ENCODE results near the gene C1QA. TPM values are rescaled to one million over a fixed set of nuclear protein-coding genes. Genes with fewer than 3 reads are reported as not detected.

Gene C1QA
- total RNA-seq, 2 donors from 2014 or later, result 38.5 to 72.4 TPM

DNA sequence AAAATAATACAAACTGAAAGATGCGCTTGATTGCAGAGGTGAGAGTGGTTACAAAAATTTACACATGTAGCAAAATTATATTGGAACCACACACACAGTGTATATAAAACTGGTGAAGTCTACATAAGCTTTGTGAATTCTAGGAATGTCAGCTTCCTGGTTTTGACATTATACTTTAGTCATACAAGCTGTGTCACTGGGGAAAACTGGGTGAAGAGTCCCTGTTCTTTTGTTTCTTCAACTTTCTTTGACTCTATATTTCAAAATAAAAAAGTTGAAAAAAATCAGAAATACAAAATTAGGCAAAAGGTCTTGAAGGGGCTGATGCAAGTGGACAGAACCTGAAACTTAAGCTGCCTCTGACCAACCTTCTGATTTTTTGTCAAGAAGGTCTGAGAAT, 10.0 kb downstream of the C1QA start:
- H3K4me3 ChIP-seq, result no peak overlapping the region
- intact Hi-C loops (cut with DNase I), result loop anchor here (10.0 kb wide), 1 partner anchor 512 kb away; no protein-coding TSS in a partner anchor
- no peaks in the 10 kb centered on the region for H3K36me3 ChIP-seq
- DNase-seq, result no peak
- no peak overlapping the region for H3K27ac ChIP-seq
- H3K9me3 ChIP-seq, result no peaks in the 10 kb centered on the region
- no peaks in the 10 kb centered on the region for H3K27me3 ChIP-seq
- H3K9ac ChIP-seq (ENCODE audit: low read depth in 2 of 2, low read length in 2 of 2), result no peak overlapping the region
- TF ChIP-seq, protein P1, sequence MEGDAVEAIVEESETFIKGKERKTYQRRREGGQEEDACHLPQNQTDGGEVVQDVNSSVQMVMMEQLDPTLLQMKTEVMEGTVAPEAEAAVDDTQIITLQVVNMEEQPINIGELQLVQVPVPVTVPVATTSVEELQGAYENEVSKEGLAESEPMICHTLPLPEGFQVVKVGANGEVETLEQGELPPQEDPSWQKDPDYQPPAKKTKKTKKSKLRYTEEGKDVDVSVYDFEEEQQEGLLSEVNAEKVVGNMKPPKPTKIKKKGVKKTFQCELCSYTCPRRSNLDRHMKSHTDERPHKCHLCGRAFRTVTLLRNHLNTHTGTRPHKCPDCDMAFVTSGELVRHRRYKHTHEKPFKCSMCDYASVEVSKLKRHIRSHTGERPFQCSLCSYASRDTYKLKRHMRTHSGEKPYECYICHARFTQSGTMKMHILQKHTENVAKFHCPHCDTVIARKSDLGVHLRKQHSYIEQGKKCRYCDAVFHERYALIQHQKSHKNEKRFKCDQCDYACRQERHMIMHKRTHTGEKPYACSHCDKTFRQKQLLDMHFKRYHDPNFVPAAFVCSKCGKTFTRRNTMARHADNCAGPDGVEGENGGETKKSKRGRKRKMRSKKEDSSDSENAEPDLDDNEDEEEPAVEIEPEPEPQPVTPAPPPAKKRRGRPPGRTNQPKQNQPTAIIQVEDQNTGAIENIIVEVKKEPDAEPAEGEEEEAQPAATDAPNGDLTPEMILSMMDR (IDR thresholded peaks at IDR 0.05), result no peak
- no peaks in the 10 kb centered on the region for H3K4me1 ChIP-seq

DNA sequence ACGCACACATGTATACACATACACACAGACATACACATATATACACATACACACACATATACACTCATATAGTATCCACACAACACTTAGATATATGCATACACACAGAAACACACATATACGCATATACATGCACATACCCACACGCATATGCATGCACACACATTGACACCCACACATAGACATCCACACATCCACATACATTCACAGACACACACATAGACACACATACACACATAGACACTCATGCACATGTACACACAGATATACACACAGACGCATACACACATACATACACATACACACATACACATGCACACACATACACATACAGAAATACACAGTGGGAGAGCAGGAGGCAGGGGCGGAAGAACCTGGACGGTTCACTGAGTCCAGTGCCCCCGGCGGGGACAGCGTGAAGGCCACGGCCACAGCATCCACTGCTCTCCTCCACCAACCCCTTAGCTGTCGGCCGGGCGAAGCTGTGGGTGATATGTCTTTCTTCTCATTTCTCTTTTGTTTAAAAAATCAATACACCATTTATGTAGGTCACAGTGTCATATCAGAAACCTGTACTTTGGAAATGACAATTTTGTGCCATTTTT, 13.8 kb downstream of the C1QA start:
- H3K9me3 ChIP-seq, result no peaks in the 10 kb centered on the region
- intact Hi-C loops (cut with DNase I), result no loop called here
- no peak overlapping the region for H3K9ac ChIP-seq (ENCODE audit: low read depth in 2 of 2, low read length in 2 of 2)
- no peak overlapping the region for H3K4me3 ChIP-seq
- no peak for DNase-seq
- H3K36me3 ChIP-seq, result no peaks in the 10 kb centered on the region
- no peaks in the 10 kb centered on the region for H3K27me3 ChIP-seq
- no peak overlapping the region for H3K27ac ChIP-seq
- TF ChIP-seq, protein P1 (IDR thresholded peaks at IDR 0.05), result no peak
- H3K4me1 ChIP-seq, result no peaks in the 10 kb centered on the region

DNA sequence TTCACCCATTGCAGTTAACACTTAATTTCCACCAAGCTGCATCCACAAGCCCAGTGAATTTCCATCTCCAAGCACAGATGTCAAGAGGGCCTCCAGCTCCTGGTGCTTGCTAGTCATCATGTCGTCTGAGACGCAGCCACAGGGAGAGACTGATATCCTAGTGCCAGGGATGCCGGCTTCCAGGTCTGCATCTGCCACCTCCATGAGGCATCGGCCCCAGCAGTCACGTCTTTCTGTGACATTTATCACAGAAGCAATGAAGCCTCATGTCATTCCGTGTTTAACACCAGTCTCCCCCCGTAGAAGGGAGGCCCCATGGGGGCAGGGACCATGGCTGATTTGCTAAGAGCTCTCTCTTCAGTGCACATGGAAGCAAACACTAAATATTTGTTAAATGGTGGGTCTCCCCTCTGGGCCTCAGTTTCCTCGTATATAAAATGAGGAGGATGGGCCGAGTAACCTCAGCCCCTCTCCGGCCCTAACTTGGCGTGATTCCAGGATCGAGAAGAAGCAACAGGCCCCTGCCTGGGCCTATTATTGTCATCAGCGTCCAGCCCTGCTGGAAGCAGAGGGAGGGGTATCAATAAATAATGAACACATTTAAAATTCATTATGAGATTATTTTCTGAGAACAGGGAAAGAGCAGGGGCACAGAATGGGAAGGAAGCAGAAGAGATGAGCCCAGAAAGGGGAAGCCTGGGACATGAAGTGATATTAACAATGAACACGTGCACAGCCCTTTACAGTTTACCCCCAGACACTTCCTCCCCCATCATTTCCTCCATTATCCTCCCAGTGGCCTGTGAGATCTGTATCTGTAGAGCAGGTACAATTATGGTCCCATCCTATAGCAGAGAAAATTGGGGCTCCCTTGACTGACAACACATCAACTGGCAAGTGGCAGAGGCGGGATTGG, 15.8 kb downstream of the C1QA start:
- TF ChIP-seq, protein P1 (IDR thresholded peaks at IDR 0.05), result no peak
- Histone ChIP-seq H3K9me3 (no peaks in the 10 kb centered on the region), H3K27me3 (no peaks in the 10 kb centered on the region), H3K4me1 (no peaks in the 10 kb centered on the region), H3K4me3 (no peak overlapping the region), H3K36me3 (no peaks in the 10 kb centered on the region), H3K27ac (no peak overlapping the region), H3K9ac (ENCODE audit: low read depth in 2 of 2, low read length in 2 of 2) (no peak overlapping the region)
- no peak for DNase-seq
- intact Hi-C loops (cut with DNase I), result no loop called here

GRCh38 chr1:22652881-22653316, 16.5 kb downstream of the C1QA start, which contains the start of gene C1QB:
TSS of gene C1QB (plus strand) at chr1:22653236. CDS start at chr1:22659463, 6,227 bp downstream.
- H3K9ac ChIP-seq (ENCODE audit: low read depth in 2 of 2, low read length in 2 of 2), result no peak within 1 kb of the TSS
- H3K4me3 ChIP-seq, result peak within 1 kb of the TSS; percentile 13
- H3K27ac ChIP-seq, result no peak within 1 kb of the TSS
- TF ChIP-seq, protein P1 (IDR thresholded peaks at IDR 0.05), result no peak
- no peak for DNase-seq
- intact Hi-C loops (cut with DNase I), result no loop called here
- no peaks in the 10 kb centered on the region for H3K27me3 ChIP-seq
- no peaks in the 10 kb centered on the region for H3K9me3 ChIP-seq
- H3K4me1 ChIP-seq, result no peaks in the 10 kb centered on the region
- H3K36me3 ChIP-seq, result no peaks in the 10 kb centered on the region

DNA sequence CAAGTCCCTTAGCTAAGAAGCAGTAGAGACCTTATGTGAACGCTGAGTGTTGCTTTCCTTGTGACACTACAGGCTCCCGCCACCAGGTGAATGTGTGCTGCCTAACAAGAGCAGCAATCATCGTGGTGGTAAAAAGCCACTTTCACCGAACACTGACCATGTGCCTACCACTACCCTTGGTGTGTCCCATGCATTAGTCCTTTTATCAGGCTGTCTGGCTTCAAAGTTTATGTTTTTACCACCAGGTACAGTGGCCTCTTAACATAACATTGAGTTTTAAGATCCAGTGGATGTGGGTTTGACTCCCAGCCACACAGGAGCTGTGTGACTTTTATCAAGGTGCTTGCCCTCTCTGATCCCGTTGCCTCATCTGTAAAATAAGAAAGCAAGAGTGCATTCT, 18.3 kb downstream of the C1QA start:
- DNase-seq, result no peak
- Histone ChIP-seq H3K9ac (ENCODE audit: low read depth in 2 of 2, low read length in 2 of 2) (no peak overlapping the region), H3K36me3 (no peaks in the 10 kb centered on the region), H3K4me3 (no peak overlapping the region), H3K9me3 (no peaks in the 10 kb centered on the region), H3K27me3 (no peaks in the 10 kb centered on the region), H3K4me1 (no peaks in the 10 kb centered on the region), H3K27ac (no peak overlapping the region)
- TF ChIP-seq, protein P1 (IDR thresholded peaks at IDR 0.05), result no peak
- intact Hi-C loops (cut with DNase I), result no loop called here
